HCT116 (cell line): ENCODE measurements around the gene AMOTL1. TPM values are rescaled to one million over a fixed set of nuclear protein-coding genes. Genes with fewer than 3 reads are reported as not detected.

ENCODE experiments used
- ATAC-seq: fragments of 200-7000 bp; cut with Tn5 transposase; 2 replicates; pipeline ENCODE4 v1.9.1; 2020; ENCODE audit warnings: mild to moderate bottlenecking, moderate library complexity
- BruUV-seq: library from RNA; stranded (reverse); fragments of 400-500 nt; replicated peaks from 2 replicates; lab custom pipeline; 2021; lab: Mats Ljungman, UMichigan
- CTCF ChIA-PET: fragments of 300-600 bp; sonication (Branson Sonifier 250); formaldehyde crosslinking; loops from one replicate; lab custom pipeline; 2021; ENCODE audit warnings: antibody characterized with exemption; lab: Charles Lee
- POLR2A ChIA-PET: fragments of 300-600, 350-600 bp; sonication (Branson Sonifier 250); formaldehyde crosslinking; loops from one replicate; lab custom pipeline; 2021; ENCODE audit warnings: antibody characterized with exemption; lab: Charles Lee
- RAD21 ChIA-PET, 2 experiments: fragments of 300-600 bp; sonication (Branson Sonifier 250); formaldehyde crosslinking; loops; one replicate each; lab custom pipeline; 2023; ENCODE audit warnings: low total read pairs in 2 of 2; ENCODE audit not compliant: uncharacterized antibody in 2 of 2, unreplicated experiment in 2 of 2, low non-redundant PET in 1 of 2; lab: Charles Lee
- DNase-seq: peaks from one replicate; pipeline ENCODE4 v3.0.0-alpha.2; 2010; ENCODE audit warnings: low read depth, low spot score
- H2AFZ ChIP-seq: fragments of 200-600 bp; shearing (Covaris generic), sonication (generic); 2 replicates; pipeline ENCODE4 v1.6.1; 2017; ENCODE audit warnings: low read depth, mixed run types, mixed read lengths, antibody characterized with exemption, low read length; ENCODE audit not compliant: poor library complexity, severe bottlenecking
- H3K27ac ChIP-seq: 2 replicates; pipeline ENCODE4 v1.5.1; 2012; ENCODE audit warnings: low read depth, low read length
- H3K27me3 ChIP-seq: fragments of 200-600 bp; sonication (generic); 2 replicates; pipeline ENCODE4 v1.6.1; 2016; ENCODE audit warnings: mixed run types, low read length, mixed read lengths; ENCODE audit not compliant: insufficient read depth
- H3K36me3 ChIP-seq, 2 experiments: fragments of 200-500 bp in 1 of 2; fragments of 200-600 bp in 1 of 2; sonication (Bioruptor generic) in 1 of 2; sonication (generic) in 1 of 2; 2 replicates each; pipeline versions ENCODE4 v1.5.1 to v1.6.1; 2014 to 2016; ENCODE audit warnings: low read length in 2 of 2, inconsistent platforms in 1 of 2, mixed read lengths in 1 of 2, mixed run types in 1 of 2; ENCODE audit not compliant: insufficient read depth in 2 of 2, control insufficient read depth in 1 of 2
- H3K4me1 ChIP-seq, 2 experiments: fragments of 200-600 bp in 1 of 2; sonication (generic) in 1 of 2; 2 replicates each; pipeline versions ENCODE4 v1.5.1 to v1.6.1; 2012 to 2017; ENCODE audit warnings: low read length in 2 of 2, inconsistent platforms in 1 of 2, mild to moderate bottlenecking in 1 of 2, mixed read lengths in 1 of 2, mixed run types in 1 of 2, moderate library complexity in 1 of 2; ENCODE audit not compliant: insufficient read depth in 2 of 2, control insufficient read depth in 1 of 2
- H3K4me2 ChIP-seq: fragments of 200-600 bp; sonication (generic); 2 replicates; pipeline ENCODE4 v1.6.1; 2017; ENCODE audit warnings: mixed run types, low read length, mixed read lengths
- H3K4me3 ChIP-seq, 2 experiments: fragments of 200-600 bp in 1 of 2; sonication (generic) in 1 of 2; replicated peaks in 1 of 2; 2 replicates each; pipeline ENCODE4 v1.5.1; 2011 to 2016; ENCODE audit warnings: low read length in 2 of 2, control low read depth in 1 of 2, low read depth in 1 of 2, mild to moderate bottlenecking in 1 of 2, mixed read lengths in 1 of 2, mixed run types in 1 of 2
- H3K79me2 ChIP-seq: fragments of 200-600 bp; sonication (generic); 2 replicates; pipeline ENCODE4 v1.6.1; 2017; ENCODE audit warnings: mild to moderate bottlenecking, mixed run types, low read length, moderate library complexity, mixed read lengths; ENCODE audit not compliant: insufficient read depth
- H3K9ac ChIP-seq: fragments of 200-600 bp; sonication (generic); 2 replicates; pipeline ENCODE4 v1.6.1; 2016; ENCODE audit warnings: low read length, mixed read lengths
- H3K9me2 ChIP-seq: fragments of 200-600 bp; sonication (generic), shearing (Covaris generic); 2 replicates; pipeline ENCODE4 v1.6.1; 2017; ENCODE audit warnings: mixed run types, mild to moderate bottlenecking, moderate library complexity; ENCODE audit not compliant: insufficient read depth
- H3K9me3 ChIP-seq, 2 experiments: fragments of 200-500 bp in 1 of 2; fragments of 200-600 bp in 1 of 2; sonication (Bioruptor generic) in 1 of 2; sonication (generic) in 1 of 2; 2 replicates each; pipeline ENCODE4 v1.6.1; 2014 to 2017; ENCODE audit warnings: low read length in 2 of 2, mixed read lengths in 2 of 2, inconsistent platforms in 1 of 2, low read depth in 1 of 2, mild to moderate bottlenecking in 1 of 2, mixed run types in 1 of 2, moderate library complexity in 1 of 2; ENCODE audit not compliant: control insufficient read depth in 1 of 2, insufficient read depth in 1 of 2
- H4K20me1 ChIP-seq: fragments of 200-600 bp; sonication (generic), shearing (Covaris generic); 2 replicates; pipeline ENCODE4 v1.6.1; 2017; ENCODE audit warnings: mixed run types, mild to moderate bottlenecking, moderate library complexity; ENCODE audit not compliant: insufficient read depth
- CBX3 ChIP-seq: IDR thresholded peaks from 2 replicates; pipeline ENCODE4 v1.6.1; 2012; ENCODE audit warnings: low read depth
- CTCF ChIP-seq, 3 experiments: fragments of 200-600 bp in 1 of 3; sonication (generic) in 1 of 3; IDR thresholded peaks in 2 of 3; conservative IDR thresholded peaks in 1 of 3; 2 replicates each; pipeline ENCODE4 v1.5.1; 2012 to 2017; ENCODE audit warnings: low read depth in 2 of 3, low read length in 2 of 3, antibody characterized with exemption in 1 of 3, borderline replicate concordance in 1 of 3, control low read depth in 1 of 3, mild to moderate bottlenecking in 1 of 3, mixed read lengths in 1 of 3, mixed run types in 1 of 3, moderate library complexity in 1 of 3; ENCODE audit not compliant: insufficient read depth in 1 of 3
- ELF1 ChIP-seq: IDR thresholded peaks from 2 replicates; pipeline ENCODE4 v1.6.1; 2012; ENCODE audit warnings: low read depth, borderline replicate concordance
- EZH2 ChIP-seq: fragments of 200-600 bp; sonication (generic); IDR thresholded peaks from 2 replicates; pipeline ENCODE4 v1.6.1; 2017; ENCODE audit warnings: antibody characterized with exemption, mixed run types
- EZH2phosphoT487 ChIP-seq: fragments of 200-600 bp; IDR thresholded peaks from 2 replicates; pipeline ENCODE4 v1.6.1; 2018; ENCODE audit warnings: antibody characterized with exemption, borderline replicate concordance
- FOSL1 ChIP-seq: IDR thresholded peaks from 2 replicates; pipeline ENCODE4 v1.6.1; 2012; ENCODE audit warnings: low read depth
- JUND ChIP-seq: IDR thresholded peaks from 2 replicates; pipeline ENCODE4 v1.6.1; 2012
- MAX ChIP-seq: IDR thresholded peaks from 2 replicates; pipeline ENCODE4 v1.6.1; 2012
- POLR2A ChIP-seq: IDR thresholded peaks from 2 replicates; pipeline ENCODE4 v1.7.0; 2011; ENCODE audit warnings: borderline replicate concordance; ENCODE audit not compliant: insufficient read depth, insufficient read length; ENCODE audit errors: extremely low read depth
- POLR2AphosphoS5 ChIP-seq: IDR thresholded peaks from 2 replicates; pipeline ENCODE4 v1.6.1; 2011; ENCODE audit warnings: mild to moderate bottlenecking, low read depth, low read length, moderate library complexity
- RAD21 ChIP-seq: IDR thresholded peaks from 2 replicates; pipeline ENCODE4 v1.6.1; 2012; ENCODE audit warnings: low read depth, mild to moderate bottlenecking
- REST ChIP-seq: IDR thresholded peaks from 2 replicates; pipeline ENCODE4 v1.6.1; 2012; ENCODE audit warnings: low read depth
- TCF7L2 ChIP-seq: IDR thresholded peaks from 2 replicates; pipeline ENCODE4 v1.7.0; 2011; ENCODE audit warnings: borderline replicate concordance, inconsistent platforms; ENCODE audit not compliant: insufficient read depth, insufficient read length; ENCODE audit errors: extremely low read depth
- YY1 ChIP-seq: IDR thresholded peaks from 2 replicates; pipeline ENCODE4 v1.6.1; 2011; ENCODE audit warnings: low read length, low read depth, moderate library complexity, mild to moderate bottlenecking; ENCODE audit not compliant: insufficient replicate concordance; ENCODE audit errors: extremely low read depth
- ZFX ChIP-seq: fragments of 450-650 bp; IDR thresholded peaks from 2 replicates; pipeline ENCODE4 v1.6.1; 2017
- intact Hi-C: fragments of 100-400 bp; cut with micrococcal nuclease; formaldehyde crosslinking; loops from 2 replicates; pipeline ENCODE4 v1.10.0; 2022
- total RNA-seq: library from RNA; stranded (reverse); gene quantifications from one replicate; pipeline ENCODE4 v1.2.1, GENCODE V29; 2021; ENCODE audit not compliant: unreplicated experiment
- TF ChIP-seq, protein P1 (sequence below): IDR thresholded peaks from 2 replicates; pipeline ENCODE4 v1.6.1; 2012
- TF ChIP-seq, protein P2 (sequence below): IDR thresholded peaks from 2 replicates; pipeline ENCODE4 v1.6.1; 2011; ENCODE audit warnings: mild to moderate bottlenecking, low read length, moderate library complexity; ENCODE audit not compliant: insufficient replicate concordance; ENCODE audit errors: extremely low read depth

Gene AMOTL1
- total RNA-seq, 1 experiment from 2014 or later, result 27.6 TPM

- BruUV-seq, result no TSS peak
Measured at GRCh38 chr11:94885133-94885532, 117.0 kb downstream of the AMOTL1 start.

More at GRCh38 chr11:94885133-94885532, 117.0 kb downstream of the AMOTL1 start:
- Histone ChIP-seq H3K79me2 (no peaks in the 10 kb centered on the region), H3K4me1 (peaks cover 4 to 10% of the 10 kb centered on the region in 2 experiments; a peak in 3 of 4 replicates), H3K27me3 (no peaks in the 10 kb centered on the region), H3K36me3 (no peaks in the 10 kb centered on the region), H3K9ac (no peak overlapping the region), H2AFZ (no peak overlapping the region), H3K4me3 (no peak overlapping the region), H3K27ac (no peak overlapping the region), H3K9me2 (no peaks in the 10 kb centered on the region), H4K20me1 (no peaks in the 10 kb centered on the region), H3K9me3 (no peaks in the 10 kb centered on the region), H3K4me2 (no peak overlapping the region; the same call in 1 of the 2 replicates)
- ChIA-PET RAD21 (no interaction called here), POLR2A (no interaction called here), CTCF (interaction anchor here (2.5 kb wide), 1 partner anchor 262 kb away, joined by 6 read pairs; no protein-coding TSS in a partner anchor)
- TF ChIP-seq, protein P1, sequence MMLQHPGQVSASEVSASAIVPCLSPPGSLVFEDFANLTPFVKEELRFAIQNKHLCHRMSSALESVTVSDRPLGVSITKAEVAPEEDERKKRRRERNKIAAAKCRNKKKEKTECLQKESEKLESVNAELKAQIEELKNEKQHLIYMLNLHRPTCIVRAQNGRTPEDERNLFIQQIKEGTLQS, result no peak
- TF ChIP-seq ELF1 (no peak), EZH2phosphoT487 (no peak), ZFX (no peak), POLR2AphosphoS5 (no peak), MAX (no peak), CBX3 (no peak), EZH2 (no peak), JUND (no peak), REST (no peak), TCF7L2 (no peak), YY1 (no peak), POLR2A (no peak), CTCF (IDR thresholded peaks at IDR 0.05 in 2 of 3, conservative IDR thresholded peaks at IDR 0.05 in 1 of 3; ENCODE audit: borderline replicate concordance in 1 of 3, insufficient read depth in 1 of 3, low read depth in 2 of 3, low read length in 2 of 3) (no peak), FOSL1 (no peak), RAD21 (no peak)
- TF ChIP-seq, protein P2, sequence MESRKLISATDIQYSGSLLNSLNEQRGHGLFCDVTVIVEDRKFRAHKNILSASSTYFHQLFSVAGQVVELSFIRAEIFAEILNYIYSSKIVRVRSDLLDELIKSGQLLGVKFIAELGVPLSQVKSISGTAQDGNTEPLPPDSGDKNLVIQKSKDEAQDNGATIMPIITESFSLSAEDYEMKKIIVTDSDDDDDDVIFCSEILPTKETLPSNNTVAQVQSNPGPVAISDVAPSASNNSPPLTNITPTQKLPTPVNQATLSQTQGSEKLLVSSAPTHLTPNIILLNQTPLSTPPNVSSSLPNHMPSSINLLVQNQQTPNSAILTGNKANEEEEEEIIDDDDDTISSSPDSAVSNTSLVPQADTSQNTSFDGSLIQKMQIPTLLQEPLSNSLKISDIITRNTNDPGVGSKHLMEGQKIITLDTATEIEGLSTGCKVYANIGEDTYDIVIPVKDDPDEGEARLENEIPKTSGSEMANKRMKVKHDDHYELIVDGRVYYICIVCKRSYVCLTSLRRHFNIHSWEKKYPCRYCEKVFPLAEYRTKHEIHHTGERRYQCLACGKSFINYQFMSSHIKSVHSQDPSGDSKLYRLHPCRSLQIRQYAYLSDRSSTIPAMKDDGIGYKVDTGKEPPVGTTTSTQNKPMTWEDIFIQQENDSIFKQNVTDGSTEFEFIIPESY, result no peak
- intact Hi-C loops, result no loop called here
- ATAC-seq (peak; percentile 47; the same call in 1 of the 2 replicates), DNase-seq (no peak)
